ENCODE data around the gene FAM117A.
"Not testable (repeated sequence)": the region's sequence is repeated elsewhere in the genome, so short reads cannot be mapped to it uniquely, and the experiment has no call there.

The FAM117A gene

GRCh38 chr17:49762151-49762941, 1.6 kb downstream of the FAM117A start:
- no peak for DNase-seq

DNA sequence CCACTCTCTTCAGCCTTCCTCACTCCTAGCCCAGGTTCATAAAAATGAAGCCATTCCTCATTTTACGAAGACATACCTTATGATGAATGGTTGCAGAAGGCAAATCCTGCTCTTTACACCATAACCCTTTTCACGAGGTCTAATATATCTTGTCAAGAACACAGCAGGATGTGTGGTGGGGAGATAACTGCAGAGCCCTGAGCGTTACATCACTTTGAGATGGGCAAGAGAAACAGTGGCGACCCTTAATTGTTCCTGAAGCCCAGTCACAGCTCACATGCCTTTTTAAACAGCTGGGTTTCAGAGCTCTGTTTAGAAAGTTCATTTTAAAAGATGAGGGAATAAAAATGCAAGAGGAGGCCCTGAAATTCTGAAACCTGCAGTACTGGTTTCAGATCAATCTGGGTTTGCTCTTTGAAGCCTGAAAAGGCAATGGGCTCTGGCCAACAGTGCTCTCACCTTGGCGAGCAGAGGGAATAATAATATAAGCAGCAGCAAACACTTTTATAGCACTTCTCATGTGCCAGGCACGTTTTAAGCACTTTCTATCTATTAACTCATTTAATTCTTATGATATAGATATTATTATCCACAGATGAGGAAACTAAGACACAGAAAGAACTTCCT, 2.9 kb downstream of the FAM117A start:
- DNase-seq, result no peak

- DNase-seq, result no peak
These were observed 3.6 kb downstream of the FAM117A start for GRCh38 chr17:49760296-49760695.

DNA sequence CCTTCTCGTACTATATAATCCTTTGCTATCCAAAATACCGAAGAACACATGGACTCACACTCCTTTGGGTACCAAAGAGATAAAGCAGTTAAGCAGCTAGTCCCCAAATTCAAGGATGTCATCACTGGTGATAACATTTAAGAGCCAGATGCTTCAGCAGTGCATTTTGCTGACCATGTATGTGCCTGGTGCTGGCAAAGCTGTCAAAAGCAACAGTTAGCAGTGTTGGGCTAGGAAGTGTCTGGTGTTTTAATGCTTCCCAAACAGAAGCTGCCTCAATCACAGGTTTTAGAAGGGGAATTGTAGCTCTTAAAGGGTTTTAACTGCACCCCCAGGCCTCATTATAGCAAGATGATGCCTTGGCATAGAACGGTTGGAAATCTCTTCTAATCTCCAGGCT, 4.7 kb downstream of the FAM117A start:
- no peak for DNase-seq

DNA sequence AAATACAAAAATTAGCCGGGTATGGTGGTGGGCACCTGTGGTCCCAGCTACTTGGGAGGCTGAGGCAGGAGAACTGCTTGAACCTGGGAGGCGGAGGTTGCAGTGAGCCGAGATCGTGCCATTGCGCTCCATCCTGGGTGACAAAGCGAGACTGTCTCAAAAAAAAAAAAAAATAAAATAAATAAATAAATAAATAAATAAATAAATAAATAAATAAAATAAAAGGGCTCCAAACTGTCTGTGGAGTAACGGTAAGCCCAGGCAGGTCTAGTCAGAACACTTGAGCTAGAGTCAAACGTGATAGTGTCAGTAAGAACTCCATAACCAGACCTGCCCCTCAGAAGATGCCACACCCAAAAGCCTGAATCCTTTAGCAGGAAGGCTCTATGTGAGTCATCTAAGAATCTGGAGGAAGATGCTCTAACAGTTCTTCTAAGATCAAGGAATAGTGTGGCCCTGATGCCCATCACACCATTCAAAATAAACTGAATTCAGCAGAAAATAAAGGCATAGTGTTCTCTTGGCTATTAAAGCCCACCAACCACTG, 5.4 kb downstream of the FAM117A start:
- DNase-seq, result not testable (repeated sequence)

- no peak for DNase-seq
These were observed 6.7 kb downstream of the FAM117A start for GRCh38 chr17:49757151-49757777.

DNA sequence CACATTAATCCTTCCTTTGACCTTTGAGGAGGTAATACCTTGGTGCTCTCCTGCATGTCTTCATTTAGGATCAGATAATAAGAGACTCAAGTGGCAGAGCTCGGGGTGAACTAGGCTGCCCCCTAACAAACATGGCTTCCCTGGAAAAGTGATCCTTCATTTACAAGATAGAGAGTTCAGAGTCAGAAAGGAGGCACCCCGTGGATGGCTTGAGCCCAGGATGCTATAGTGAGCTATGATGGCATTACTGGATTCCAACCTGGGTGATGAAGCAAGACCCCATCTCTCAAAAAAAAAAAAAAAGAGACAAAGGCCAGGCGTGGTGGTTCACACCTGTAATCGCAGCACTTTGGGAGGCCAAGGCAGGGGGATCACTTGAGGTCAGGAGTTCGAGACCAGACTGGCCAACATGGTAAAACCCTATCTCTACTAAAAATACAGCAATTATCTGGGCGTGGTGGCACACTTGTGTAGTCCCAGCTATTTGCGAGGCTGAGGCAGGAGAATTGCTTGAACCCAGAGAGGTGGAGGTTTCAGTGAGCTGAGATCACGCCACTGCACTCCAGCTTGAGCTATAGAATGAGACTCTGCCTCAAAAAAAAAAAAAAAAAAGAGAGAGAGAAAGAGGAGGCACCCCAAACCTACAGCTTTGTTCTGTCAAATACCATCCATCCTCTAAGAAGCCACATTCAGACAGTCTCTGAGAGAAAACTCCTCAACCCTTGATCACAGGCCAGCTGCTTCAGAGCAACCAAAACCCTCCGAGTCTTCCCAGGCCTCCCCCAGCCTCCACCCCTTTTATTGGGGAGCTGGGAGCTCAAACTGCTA, 7.4 kb downstream of the FAM117A start:
- no peak for DNase-seq

GRCh38 chr17:49755663-49756283, 8.2 kb downstream of the FAM117A start:
- DNase-seq, result no peak

DNA sequence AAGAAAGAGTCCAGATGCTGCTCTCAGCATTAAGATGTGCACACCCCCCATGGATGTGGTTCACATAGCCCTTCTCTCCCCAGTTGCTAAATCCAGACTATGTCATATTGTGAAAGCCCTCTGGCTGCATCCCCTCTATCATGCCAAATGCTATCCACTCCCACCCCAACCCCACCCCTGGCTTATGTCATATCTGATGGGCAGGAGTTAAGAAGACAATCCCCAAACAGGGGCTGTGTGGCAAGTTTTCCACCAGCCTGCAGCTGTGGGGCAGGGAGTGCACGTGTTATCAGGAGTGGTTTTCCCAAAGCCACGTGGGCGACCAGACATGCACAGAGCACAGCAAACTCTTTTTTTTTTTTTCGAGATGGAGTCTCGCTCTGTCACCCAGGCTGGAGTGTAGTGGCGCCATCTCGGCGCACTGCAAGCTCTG, 10.0 kb downstream of the FAM117A start:
- no peak for DNase-seq

DNA sequence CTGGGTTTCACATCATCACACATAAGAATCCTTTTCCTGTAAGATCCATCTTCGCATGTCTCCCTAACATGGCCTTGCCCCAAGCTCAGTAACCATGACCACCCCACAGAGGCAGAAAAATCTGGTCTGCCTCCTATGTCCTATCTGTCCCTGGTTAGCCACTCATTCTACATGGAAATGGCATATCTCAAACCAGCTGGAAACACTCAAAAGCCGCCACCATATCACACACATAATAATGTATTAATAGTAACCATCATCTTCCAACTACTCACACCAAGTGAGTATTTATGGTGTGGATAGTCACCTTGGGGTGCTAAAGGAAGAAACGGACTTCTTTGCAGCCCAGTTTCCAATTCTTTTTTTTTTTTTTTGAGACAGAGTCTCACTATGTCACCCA, 11.4 kb downstream of the FAM117A start:
- DNase-seq, result no peak

GRCh38 chr17:49749730-49750129, 14.2 kb downstream of the FAM117A start:
- no peak for DNase-seq

GRCh38 chr17:49748791-49749190, 15.1 kb downstream of the FAM117A start:
- peak; percentile 43 to 64 for DNase-seq

DNA sequence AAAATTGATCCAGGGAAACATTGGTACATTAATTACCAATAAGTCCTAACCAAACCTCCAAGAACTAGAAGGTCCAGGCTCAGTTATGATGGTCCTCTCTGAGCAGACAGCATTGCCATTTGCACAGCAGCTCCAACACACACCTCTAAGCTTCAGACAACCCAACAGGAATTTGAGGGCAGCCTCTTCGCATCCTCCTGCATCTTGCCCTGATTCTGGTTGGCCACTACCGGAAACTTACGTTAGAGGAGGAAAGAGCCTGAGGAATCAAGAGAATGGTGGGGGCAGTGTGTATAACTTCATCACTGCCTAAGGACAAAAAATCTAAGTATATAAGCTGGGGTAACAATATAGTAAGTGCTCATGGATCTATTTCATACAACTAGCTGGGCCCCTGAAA, 15.7 kb downstream of the FAM117A start:
- DNase-seq, result no peak

- DNase-seq, result no peak
These were observed 16.3 kb downstream of the FAM117A start for GRCh38 chr17:49747632-49748031.

GRCh38 chr17:49746791-49747490, 17.0 kb downstream of the FAM117A start:
- DNase-seq, result no peak

DNA sequence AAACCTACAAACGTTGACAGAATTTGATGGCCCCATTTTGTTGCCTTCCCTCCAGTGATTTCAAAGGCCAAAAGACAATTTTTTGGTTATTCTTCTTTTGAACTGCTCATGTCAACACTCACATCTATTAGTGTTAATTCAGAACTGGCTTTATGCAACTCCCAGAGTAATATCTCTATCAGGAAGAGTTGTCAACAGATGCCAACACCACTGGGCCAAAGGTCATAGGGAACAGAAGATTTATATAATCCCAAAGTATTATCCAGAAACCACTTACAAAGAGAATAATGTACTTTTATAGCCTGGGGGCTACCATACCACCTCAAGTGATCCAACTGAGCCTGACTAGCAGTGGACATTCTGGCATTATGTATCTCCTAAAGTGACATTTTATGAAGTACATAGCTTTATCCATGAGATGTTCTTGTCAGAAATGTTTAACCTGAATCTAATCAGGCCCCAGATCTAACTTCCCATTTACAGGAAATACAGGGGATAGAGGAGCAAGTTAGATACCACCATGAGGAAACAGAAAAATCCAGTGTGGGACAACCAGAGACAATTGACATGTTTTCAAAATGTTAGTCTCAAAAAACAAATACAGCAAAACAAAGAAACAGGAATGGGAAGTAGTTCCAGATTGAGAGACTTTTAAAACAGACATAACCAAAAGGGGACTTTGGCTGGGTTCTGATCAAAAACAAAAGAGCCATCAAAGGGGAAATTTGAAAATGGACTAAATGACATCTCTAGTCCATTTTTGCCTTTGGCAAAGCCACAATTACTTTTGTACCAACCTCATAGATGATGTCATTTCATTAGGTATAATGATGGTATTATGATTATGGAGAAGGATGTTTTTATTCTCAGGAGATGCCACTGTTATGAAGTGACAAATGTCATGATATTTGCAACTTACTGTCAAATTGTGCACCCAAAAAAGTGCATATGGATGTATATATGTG, 18.5 kb downstream of the FAM117A start:
- no peak for DNase-seq

- no peak for DNase-seq
These were observed 21.7 kb downstream of the FAM117A start for GRCh38 chr17:49742166-49742638.

DNA sequence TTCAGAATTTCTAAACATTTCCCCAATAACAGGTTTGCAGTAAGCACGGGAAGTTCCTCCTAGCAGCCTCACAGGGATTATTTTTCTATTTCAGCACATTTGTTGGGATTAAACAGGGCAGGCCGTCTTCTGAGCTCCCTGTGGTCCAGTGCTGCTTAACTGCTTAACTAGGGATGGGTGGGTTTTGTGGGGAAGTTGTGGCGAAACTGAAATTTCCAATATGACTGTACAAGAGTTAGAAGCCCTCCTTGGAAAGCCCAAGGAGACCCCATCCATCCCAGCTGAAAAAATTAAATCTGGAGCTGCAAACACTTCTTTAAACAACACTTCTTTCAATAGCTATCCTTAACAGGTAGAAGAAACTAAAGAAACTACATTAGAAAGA, 22.2 kb downstream of the FAM117A start:
- no peak for DNase-seq

GRCh38 chr17:49741009-49741691, 22.8 kb downstream of the FAM117A start:
- no peak for DNase-seq

All from stimulated activated CD4-positive, alpha-beta T cell treated with anti-CD3 and anti-CD28 coated beads, Interleukin-2, amount 100 ng/mL, for 24 hours (primary cell).